HepG2 (cell line): Measurements from ENCODE around the gene SH2D3C. TPM values are rescaled to one million over a fixed set of nuclear protein-coding genes. Genes with fewer than 3 reads are reported as not detected.
A peak's percentile ranks its signal among the peaks of the same experiment; 100 is the strongest.

Source experiments
- ATAC-seq: fragments of 200-7000 bp; cut with Tn5 transposase; 3 replicates; pipeline ENCODE4 v1.9.1; 2020; ENCODE audit warnings: mild to moderate bottlenecking, moderate library complexity
- BruUV-seq: library from RNA; stranded (reverse); fragments of 400-500 nt; replicated peaks from 2 replicates; lab custom pipeline; 2021; lab: Mats Ljungman, UMichigan
- CTCF ChIA-PET: fragments of 300-600 bp; formaldehyde crosslinking; extraction: SDS; loops from one replicate; lab custom pipeline; 2021; ENCODE audit warnings: low total read pairs, inconsistent platforms, low intra/inter-chr PET ratio; lab: Yijun Ruan, JAX
- POLR2A ChIA-PET: fragments of 350-600 bp; sonication (Branson Sonifier 250); formaldehyde crosslinking; loops from one replicate; lab custom pipeline; 2020; ENCODE audit warnings: antibody characterized with exemption, inconsistent platforms; lab: Yijun Ruan, JAX
- DNase-seq: peaks from one replicate; pipeline ENCODE4 v3.0.0-alpha.2; 2015; ENCODE audit warnings: low spot score
- FAIRE-seq: peaks from 3 replicates; lab custom pipeline; 2011; peaks lifted over from hg19 to GRCh38; lab: Jason Lieb, UNC
- H2AFZ ChIP-seq: one replicate; pipeline ENCODE4 v1.6.1; 2011; ENCODE audit warnings: low read length, inconsistent platforms
- H3K27ac ChIP-seq: fragments of 300-600 bp; 3 replicates; pipeline ENCODE4 v1.8.0; 2011; ENCODE audit warnings: mixed run types, mild to moderate bottlenecking, mixed read lengths, low read length, inconsistent platforms; ENCODE audit not compliant: insufficient read depth; ENCODE audit errors: extremely low read length
- H3K27me3 ChIP-seq, 2 experiments: fragments of 200-600 bp in 1 of 2; 2 replicates in 1 of 2; 3 replicates in 1 of 2; pipeline versions ENCODE4 v1.6.0 to v1.8.0; 2011; ENCODE audit warnings: low read length in 2 of 2, mild to moderate bottlenecking in 2 of 2, moderate library complexity in 2 of 2, inconsistent platforms in 1 of 2; ENCODE audit not compliant: insufficient read depth in 2 of 2, control insufficient read depth in 1 of 2
- H3K36me3 ChIP-seq, 2 experiments: fragments of 200-600 bp in 1 of 2; replicated peaks in 1 of 2; 2 replicates in 1 of 2; 3 replicates in 1 of 2; pipeline versions ENCODE4 v1.5.1 to v1.8.0; 2011; ENCODE audit warnings: low read length in 2 of 2, inconsistent platforms in 1 of 2; ENCODE audit not compliant: insufficient read depth in 2 of 2, control insufficient read depth in 1 of 2
- H3K4me1 ChIP-seq: 2 replicates; pipeline ENCODE4 v1.5.1; 2012; ENCODE audit warnings: low read length, inconsistent platforms; ENCODE audit not compliant: insufficient read depth
- H3K4me2 ChIP-seq: 2 replicates; pipeline ENCODE4 v1.6.0; 2011; ENCODE audit warnings: low read depth, low read length, inconsistent platforms
- H3K4me3 ChIP-seq, 3 experiments: fragments of 200-600 bp in 1 of 3; sonication (generic), shearing (Covaris generic) in 1 of 3; replicated peaks in 1 of 3; 2 replicates each; pipeline ENCODE4 v1.5.1; 2011 to 2016; ENCODE audit warnings: low read length in 3 of 3, inconsistent platforms in 2 of 3, low read depth in 2 of 3, mild to moderate bottlenecking in 2 of 3, control low read depth in 1 of 3, mixed read lengths in 1 of 3; ENCODE audit not compliant: insufficient read depth in 1 of 3
- H3K79me2 ChIP-seq: one replicate; pipeline ENCODE4 v1.6.1; 2011; ENCODE audit warnings: low read length, inconsistent platforms; ENCODE audit not compliant: insufficient read depth
- H3K9ac ChIP-seq: 2 replicates; pipeline ENCODE4 v1.6.0; 2011; ENCODE audit warnings: mild to moderate bottlenecking, low read depth, low read length, inconsistent platforms; ENCODE audit not compliant: insufficient read depth
- H3K9me3 ChIP-seq: 2 replicates; pipeline ENCODE4 v1.5.1; 2012; ENCODE audit warnings: mild to moderate bottlenecking, low read length
- H4K20me1 ChIP-seq: 2 replicates; pipeline ENCODE4 v1.6.0; 2011; ENCODE audit warnings: inconsistent platforms, mild to moderate bottlenecking, low read length, moderate library complexity; ENCODE audit not compliant: insufficient read depth
- CC2D1A ChIP-seq: sonication (generic); formaldehyde crosslinking; IDR thresholded peaks from 2 replicates; pipeline ENCODE4 v1.8.1; 2023; ENCODE audit warnings: mild to moderate bottlenecking, missing genetic modification reagents
- CENPBD1 ChIP-seq: sonication (generic); formaldehyde crosslinking; IDR thresholded peaks from 2 replicates; pipeline ENCODE4 v1.8.0; 2022; ENCODE audit warnings: missing genetic modification reagents, low read depth, mild to moderate bottlenecking, borderline replicate concordance
- CHCHD3 ChIP-seq: sonication (generic); formaldehyde crosslinking; IDR thresholded peaks from 2 replicates; pipeline ENCODE4 v1.8.0; 2022; ENCODE audit warnings: mild to moderate bottlenecking, missing genetic modification reagents, moderate library complexity
- FLYWCH1 ChIP-seq: sonication (generic); formaldehyde crosslinking; IDR thresholded peaks from 2 replicates; pipeline ENCODE4 v1.8.1; 2023; ENCODE audit warnings: mild to moderate bottlenecking, missing genetic modification reagents
- MEIS1 ChIP-seq: sonication (generic); formaldehyde crosslinking; IDR thresholded peaks from 2 replicates; pipeline ENCODE4 v1.9.0; 2021; ENCODE audit warnings: mild to moderate bottlenecking, missing genetic modification reagents, moderate library complexity, borderline replicate concordance
- PAWR ChIP-seq: sonication (generic); formaldehyde crosslinking; IDR thresholded peaks from 2 replicates; pipeline ENCODE4 v1.4.0; 2020; ENCODE audit warnings: missing genetic modification reagents, mild to moderate bottlenecking, borderline replicate concordance
- PLSCR1 ChIP-seq: sonication (generic); formaldehyde crosslinking; IDR thresholded peaks from 2 replicates; pipeline ENCODE4 v1.5.0; 2020; ENCODE audit warnings: missing genetic modification reagents, mild to moderate bottlenecking, borderline replicate concordance
- PRDM15 ChIP-seq: sonication (generic); formaldehyde crosslinking; IDR thresholded peaks from 2 replicates; pipeline ENCODE4 v1.4.0; 2020; ENCODE audit warnings: missing genetic modification reagents
- ZBTB34 ChIP-seq: sonication (generic); formaldehyde crosslinking; IDR thresholded peaks from 2 replicates; pipeline ENCODE4 v1.8.0; 2022; ENCODE audit warnings: mild to moderate bottlenecking, missing genetic modification reagents
- ZNF230 ChIP-seq: sonication (generic); formaldehyde crosslinking; IDR thresholded peaks from 2 replicates; pipeline ENCODE4 v1.4.0; 2020; ENCODE audit warnings: mild to moderate bottlenecking, missing genetic modification reagents
- ZNF326 ChIP-seq: sonication (generic); formaldehyde crosslinking; IDR thresholded peaks from 2 replicates; pipeline ENCODE4 v1.4.0; 2020; ENCODE audit warnings: missing genetic modification reagents, borderline replicate concordance
- ZNF337 ChIP-seq: sonication (generic); formaldehyde crosslinking; IDR thresholded peaks from 2 replicates; pipeline ENCODE4 v1.5.1; 2020; ENCODE audit warnings: missing genetic modification reagents, low read depth, mild to moderate bottlenecking, borderline replicate concordance
- ZNF367 ChIP-seq: sonication (generic); formaldehyde crosslinking; IDR thresholded peaks from 2 replicates; pipeline ENCODE4 v1.4.0; 2020; ENCODE audit warnings: missing genetic modification reagents, borderline replicate concordance
- ZNF546 ChIP-seq: sonication (generic); formaldehyde crosslinking; conservative IDR thresholded peaks from 2 replicates; pipeline ENCODE4 v1.8.1; 2023; ENCODE audit warnings: mild to moderate bottlenecking, missing genetic modification reagents
- ZNF672 ChIP-seq: sonication (generic); formaldehyde crosslinking; IDR thresholded peaks from 2 replicates; pipeline ENCODE4 v1.8.1; 2022; ENCODE audit warnings: missing genetic modification reagents
- ZNF768 ChIP-seq: sonication (generic); formaldehyde crosslinking; IDR thresholded peaks from 2 replicates; pipeline ENCODE4 v1.4.0; 2020; ENCODE audit warnings: missing genetic modification reagents
- ZNF839 ChIP-seq: sonication (generic); formaldehyde crosslinking; IDR thresholded peaks from 2 replicates; pipeline ENCODE4 v1.4.0; 2020; ENCODE audit warnings: missing genetic modification reagents, mild to moderate bottlenecking, borderline replicate concordance
- WGBS: methylation state at CpG from one replicate; pipeline ENCODE4 v1.1.6; 2017; ENCODE audit warnings: low lambda C conversion rate; 5-methylcytosine and 5-hydroxymethylcytosine counted together
- in situ Hi-C: cut with HindIII; loops from 2 replicates; pipeline ENCODE4 v1.10.0; 2017; ENCODE audit warnings: low pct_unique_long_range_greater_than_20kb; ENCODE audit not compliant: extremely low pct_ligation_motif_present
- intact Hi-C: fragments of 100-400 bp; cut with micrococcal nuclease; formaldehyde crosslinking; loops from one replicate; pipeline ENCODE4 v1.10.0; 2022; ENCODE audit not compliant: unreplicated experiment
- polyA plus RNA-seq, 8 experiments: library from polyadenylated mRNA; depleted of rRNA in 3 of 8; stranded (reverse) in 7 of 8; unstranded in 1 of 8; fragments of >200 nt; fragmentation: Illumina TruSeq in 4 of 8; extraction: Trizol in 4 of 8; gene quantifications; 2 replicates each; pipeline versions ENCODE4 v1.2.1 to v1.2.3, GENCODE V29; 2011 to 2016; ENCODE audit warnings: low read depth in 4 of 8, missing spikeins in 1 of 8, mixed read lengths in 1 of 8; ENCODE audit not compliant: insufficient read depth in 1 of 8
- total RNA-seq, 5 experiments: library from RNA; depleted of rRNA; stranded (reverse); fragments of >200 nt; fragmentation: Illumina TruSeq; extraction: Trizol; gene quantifications; 2 replicates each; pipeline ENCODE4 v1.2.3, GENCODE V29; 2016; ENCODE audit warnings: low read depth in 1 of 5

The SH2D3C gene
- total and polyA plus RNA-seq, 2 of the 13 experiments (the other 11 are each of a cell fraction or from before 2014, with no cell fraction given): not detected

GRCh38 chr9:127714020-127714750 is 64.3 kb downstream of the SH2D3C start (continued):
- TF ChIP-seq ZNF230 (CRISPR knock-in tag) (no peak), ZNF768 (CRISPR knock-in tag) (0 out of 2 replicates have a peak, but pooled peaks have one; percentile 28), FLYWCH1 (CRISPR knock-in tag) (no peak), CHCHD3 (CRISPR knock-in tag) (no peak), ZNF337 (CRISPR knock-in tag) (no peak), ZNF672 (CRISPR knock-in tag) (no peak), PAWR (CRISPR knock-in tag) (no peak), PRDM15 (CRISPR knock-in tag) (no peak), ZNF839 (no peak)

- Histone ChIP-seq H3K4me1 (peaks cover 40% of the 10 kb centered on the region), H3K36me3 (no peaks in the 10 kb centered on the region), H3K27ac (no peak overlapping the region), H3K9ac (no peak overlapping the region), H3K27me3 (peaks cover 0 to 6% of the 10 kb centered on the region in 2 experiments; a peak in 2 of 5 replicates), H2AFZ (no peak overlapping the region), H3K4me3 (no peak overlapping the region), H3K4me2 (no peak overlapping the region), H3K9me3 (no peaks in the 10 kb centered on the region), H3K79me2 (no peaks in the 10 kb centered on the region), H4K20me1 (no peaks in the 10 kb centered on the region; the same call in 1 of the 2 replicates)
- 100% methylated on average over 2 of the region's 10 CpGs for WGBS
- ATAC-seq: no peak
- ChIA-PET CTCF (no interaction called here), POLR2A (interaction anchor here (0.5 kb wide), 1 partner anchor 35 kb away, joined by 3 read pairs; no protein-coding TSS in a partner anchor)
- no TSS peak for BruUV-seq
- in situ Hi-C loops (no loop called here), intact Hi-C loops (no loop called here)
- no peak for DNase-seq
- FAIRE-seq: no peak
- TF ChIP-seq ZNF367 (CRISPR knock-in tag) (no peak), CC2D1A (no peak), PLSCR1 (CRISPR knock-in tag) (no peak), CENPBD1 (no peak), MEIS1 (CRISPR knock-in tag) (no peak), ZNF326 (CRISPR knock-in tag) (no peak), ZBTB34 (CRISPR knock-in tag) (no peak), ZNF546 (CRISPR knock-in tag) (no peak)
Measured at GRCh38 chr9:127712867-127713266, 65.6 kb downstream of the SH2D3C start.
